HepG2 (cell line): ENCODE data around the gene NOXO1. TPM values are rescaled to one million over a fixed set of nuclear protein-coding genes. Genes with fewer than 3 reads are reported as not detected.

Experiments
- CCDC6 ChIP-seq: sonication (generic); formaldehyde crosslinking; IDR thresholded peaks from 2 replicates; pipeline ENCODE4 v1.8.1; 2022; ENCODE audit warnings: mild to moderate bottlenecking, missing genetic modification reagents, moderate library complexity
- HNF4G ChIP-seq, 2 experiments: sonication (generic) in 1 of 2; formaldehyde crosslinking in 1 of 2; IDR thresholded peaks; 2 replicates each; pipeline versions ENCODE4 v1.4.0 to v1.6.1; 2011 to 2020; ENCODE audit warnings: borderline replicate concordance in 2 of 2, low read depth in 2 of 2, mild to moderate bottlenecking in 2 of 2, low read length in 1 of 2, missing genetic modification reagents in 1 of 2, moderate library complexity in 1 of 2
- MTA1 ChIP-seq: sonication (generic); formaldehyde crosslinking; IDR thresholded peaks from 2 replicates; pipeline ENCODE4 v1.4.0; 2020; ENCODE audit warnings: missing genetic modification reagents, mild to moderate bottlenecking, borderline replicate concordance
- PCBP1 ChIP-seq: fragments of 200-400 bp; formaldehyde crosslinking; IDR thresholded peaks from 2 replicates; pipeline ENCODE4 v1.6.1; 2017; ENCODE audit warnings: mild to moderate bottlenecking, low read depth, low read length, borderline replicate concordance
- PCBP2 ChIP-seq: fragments of 200-400 bp; formaldehyde crosslinking; optimal IDR thresholded peaks from 2 replicates; pipeline ENCODE3; 2018; ENCODE audit warnings: low read length, low read depth; ENCODE audit not compliant: poor library complexity, severe bottlenecking
- POGZ ChIP-seq: sonication (generic); formaldehyde crosslinking; IDR thresholded peaks from 2 replicates; pipeline ENCODE4 v1.4.0; 2020; ENCODE audit warnings: mild to moderate bottlenecking, missing genetic modification reagents
- XRCC5 ChIP-seq: fragments of 200-400 bp; formaldehyde crosslinking; optimal IDR thresholded peaks from 2 replicates; pipeline ENCODE3; 2017; ENCODE audit warnings: mild to moderate bottlenecking, low read length
- ZNF567 ChIP-seq: sonication (generic); formaldehyde crosslinking; IDR thresholded peaks from 2 replicates; pipeline ENCODE4 v1.8.1; 2023; ENCODE audit warnings: mild to moderate bottlenecking, missing genetic modification reagents, borderline replicate concordance
- ZNF570 ChIP-seq: sonication (generic); formaldehyde crosslinking; IDR thresholded peaks from 2 replicates; pipeline ENCODE4 v1.4.0; 2020; ENCODE audit warnings: mild to moderate bottlenecking, missing genetic modification reagents, borderline replicate concordance
- ZNF619 ChIP-seq: sonication (generic); formaldehyde crosslinking; IDR thresholded peaks from 2 replicates; pipeline ENCODE4 v1.4.0; 2020; ENCODE audit warnings: mild to moderate bottlenecking, missing genetic modification reagents
- ZNF652 ChIP-seq: IDR thresholded peaks from 2 replicates; pipeline ENCODE4 v1.6.1; 2016; ENCODE audit warnings: low read depth, borderline replicate concordance
- ZNF788 ChIP-seq: sonication (generic); formaldehyde crosslinking; IDR thresholded peaks from 2 replicates; pipeline ENCODE4 v1.5.0; 2020; ENCODE audit warnings: mild to moderate bottlenecking, missing genetic modification reagents, borderline replicate concordance
- ZNF83 ChIP-seq: sonication (generic); formaldehyde crosslinking; IDR thresholded peaks from 2 replicates; pipeline ENCODE4 v1.4.0; 2020; ENCODE audit warnings: missing genetic modification reagents, mild to moderate bottlenecking, borderline replicate concordance
- ZNF891 ChIP-seq: sonication (generic); formaldehyde crosslinking; IDR thresholded peaks from 2 replicates; pipeline ENCODE4 v1.5.0; 2020; ENCODE audit warnings: mild to moderate bottlenecking, missing genetic modification reagents
- polyA plus RNA-seq, 8 experiments: library from polyadenylated mRNA; depleted of rRNA in 3 of 8; stranded (reverse) in 7 of 8; unstranded in 1 of 8; fragments of >200 nt; fragmentation: Illumina TruSeq in 4 of 8; extraction: Trizol in 4 of 8; gene quantifications; 2 replicates each; pipeline versions ENCODE4 v1.2.1 to v1.2.3, GENCODE V29; 2011 to 2016; ENCODE audit warnings: low read depth in 4 of 8, missing spikeins in 1 of 8, mixed read lengths in 1 of 8; ENCODE audit not compliant: insufficient read depth in 1 of 8
- total RNA-seq, 5 experiments: library from RNA; depleted of rRNA; stranded (reverse); fragments of >200 nt; fragmentation: Illumina TruSeq; extraction: Trizol; gene quantifications; 2 replicates each; pipeline ENCODE4 v1.2.3, GENCODE V29; 2016; ENCODE audit warnings: low read depth in 1 of 5
- TF ChIP-seq, protein P1 (sequence below): sonication (generic); formaldehyde crosslinking; IDR thresholded peaks from 2 replicates; pipeline ENCODE4 v1.9.0; 2022; ENCODE audit warnings: missing genetic modification reagents, mild to moderate bottlenecking, borderline replicate concordance
- TF ChIP-seq, protein P2 (sequence below): sonication (generic); formaldehyde crosslinking; IDR thresholded peaks from 2 replicates; pipeline ENCODE4 v1.9.0; 2021; ENCODE audit warnings: missing genetic modification reagents, borderline replicate concordance
- TF ChIP-seq, protein P3 (sequence below): fragments of 450-650 bp; IDR thresholded peaks from 2 replicates; pipeline ENCODE4 v1.6.1; 2016

NOXO1 gene
- total and polyA plus RNA-seq, 2 of the 13 experiments (the other 11 are each of a cell fraction or from before 2014, with no cell fraction given): 0.69 to 1.4 TPM

DNA sequence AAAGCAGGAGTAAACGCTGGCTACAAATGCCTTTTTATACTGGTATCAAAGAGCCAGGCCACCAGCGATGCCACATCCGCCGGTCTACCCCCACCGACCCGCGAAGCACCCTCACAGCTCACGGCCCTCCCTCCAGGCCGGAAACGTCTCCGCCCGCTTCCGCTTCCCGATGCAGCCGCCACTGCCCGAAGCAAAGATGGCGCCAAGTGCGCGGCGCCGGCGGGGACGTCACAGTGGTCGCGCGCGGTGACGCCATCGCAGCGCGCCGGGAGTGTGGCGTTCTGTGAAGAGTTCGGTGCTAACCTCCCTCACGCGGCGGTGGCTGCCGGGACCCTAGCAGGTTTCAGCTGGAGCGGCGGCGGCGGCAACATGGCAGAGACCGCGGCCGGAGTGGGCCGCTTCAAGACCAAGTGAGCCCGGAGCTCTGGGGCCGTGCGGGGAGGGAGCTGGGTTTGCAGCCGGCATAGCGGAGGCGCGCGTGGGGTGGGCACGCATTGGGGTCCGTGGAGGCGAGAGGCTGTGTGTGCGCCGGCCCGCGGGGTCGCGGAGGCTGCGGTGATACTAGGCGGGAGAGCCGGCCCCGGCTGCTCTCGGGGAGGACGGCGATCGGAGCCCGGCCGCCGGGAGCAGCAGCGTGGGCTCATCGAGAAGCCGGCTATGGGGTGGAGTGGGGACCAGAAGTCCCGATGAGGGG is 9.3 kb downstream of the NOXO1 start, which contains the start of gene TBL3 (continued):
- TF ChIP-seq POGZ: peak; percentile 97
- TF ChIP-seq, protein P1, sequence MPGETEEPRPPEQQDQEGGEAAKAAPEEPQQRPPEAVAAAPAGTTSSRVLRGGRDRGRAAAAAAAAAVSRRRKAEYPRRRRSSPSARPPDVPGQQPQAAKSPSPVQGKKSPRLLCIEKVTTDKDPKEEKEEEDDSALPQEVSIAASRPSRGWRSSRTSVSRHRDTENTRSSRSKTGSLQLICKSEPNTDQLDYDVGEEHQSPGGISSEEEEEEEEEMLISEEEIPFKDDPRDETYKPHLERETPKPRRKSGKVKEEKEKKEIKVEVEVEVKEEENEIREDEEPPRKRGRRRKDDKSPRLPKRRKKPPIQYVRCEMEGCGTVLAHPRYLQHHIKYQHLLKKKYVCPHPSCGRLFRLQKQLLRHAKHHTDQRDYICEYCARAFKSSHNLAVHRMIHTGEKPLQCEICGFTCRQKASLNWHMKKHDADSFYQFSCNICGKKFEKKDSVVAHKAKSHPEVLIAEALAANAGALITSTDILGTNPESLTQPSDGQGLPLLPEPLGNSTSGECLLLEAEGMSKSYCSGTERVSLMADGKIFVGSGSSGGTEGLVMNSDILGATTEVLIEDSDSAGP: peak; percentile 95
- TF ChIP-seq ZNF570 (CRISPR knock-in tag): no peak
- peak; percentile 69 for TF ChIP-seq XRCC5
- TF ChIP-seq ZNF891 (CRISPR knock-in tag): no peak
- TF ChIP-seq, protein P2, sequence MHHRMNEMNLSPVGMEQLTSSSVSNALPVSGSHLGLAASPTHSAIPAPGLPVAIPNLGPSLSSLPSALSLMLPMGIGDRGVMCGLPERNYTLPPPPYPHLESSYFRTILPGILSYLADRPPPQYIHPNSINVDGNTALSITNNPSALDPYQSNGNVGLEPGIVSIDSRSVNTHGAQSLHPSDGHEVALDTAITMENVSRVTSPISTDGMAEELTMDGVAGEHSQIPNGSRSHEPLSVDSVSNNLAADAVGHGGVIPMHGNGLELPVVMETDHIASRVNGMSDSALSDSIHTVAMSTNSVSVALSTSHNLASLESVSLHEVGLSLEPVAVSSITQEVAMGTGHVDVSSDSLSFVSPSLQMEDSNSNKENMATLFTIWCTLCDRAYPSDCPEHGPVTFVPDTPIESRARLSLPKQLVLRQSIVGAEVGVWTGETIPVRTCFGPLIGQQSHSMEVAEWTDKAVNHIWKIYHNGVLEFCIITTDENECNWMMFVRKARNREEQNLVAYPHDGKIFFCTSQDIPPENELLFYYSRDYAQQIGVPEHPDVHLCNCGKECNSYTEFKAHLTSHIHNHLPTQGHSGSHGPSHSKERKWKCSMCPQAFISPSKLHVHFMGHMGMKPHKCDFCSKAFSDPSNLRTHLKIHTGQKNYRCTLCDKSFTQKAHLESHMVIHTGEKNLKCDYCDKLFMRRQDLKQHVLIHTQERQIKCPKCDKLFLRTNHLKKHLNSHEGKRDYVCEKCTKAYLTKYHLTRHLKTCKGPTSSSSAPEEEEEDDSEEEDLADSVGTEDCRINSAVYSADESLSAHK (CRISPR knock-in tag): no peak
- TF ChIP-seq MTA1 (CRISPR knock-in tag): peak; percentile 94
- TF ChIP-seq CCDC6 (CRISPR knock-in tag): 0 out of 2 replicates have a peak, but pooled peaks have one; percentile 50
- no peak for TF ChIP-seq PCBP2
- TF ChIP-seq ZNF567 (CRISPR knock-in tag): peak; percentile 97
- TF ChIP-seq HNF4G (IDR thresholded peaks at IDR 0.05; ENCODE audit: borderline replicate concordance, low read depth, low read length): no peak
- peak; percentile 36; the same call in 1 of the 2 replicates for TF ChIP-seq HNF4G (CRISPR knock-in tag; IDR thresholded peaks at IDR 0.05; ENCODE audit: borderline replicate concordance, low read depth)
- TF ChIP-seq, protein P3, sequence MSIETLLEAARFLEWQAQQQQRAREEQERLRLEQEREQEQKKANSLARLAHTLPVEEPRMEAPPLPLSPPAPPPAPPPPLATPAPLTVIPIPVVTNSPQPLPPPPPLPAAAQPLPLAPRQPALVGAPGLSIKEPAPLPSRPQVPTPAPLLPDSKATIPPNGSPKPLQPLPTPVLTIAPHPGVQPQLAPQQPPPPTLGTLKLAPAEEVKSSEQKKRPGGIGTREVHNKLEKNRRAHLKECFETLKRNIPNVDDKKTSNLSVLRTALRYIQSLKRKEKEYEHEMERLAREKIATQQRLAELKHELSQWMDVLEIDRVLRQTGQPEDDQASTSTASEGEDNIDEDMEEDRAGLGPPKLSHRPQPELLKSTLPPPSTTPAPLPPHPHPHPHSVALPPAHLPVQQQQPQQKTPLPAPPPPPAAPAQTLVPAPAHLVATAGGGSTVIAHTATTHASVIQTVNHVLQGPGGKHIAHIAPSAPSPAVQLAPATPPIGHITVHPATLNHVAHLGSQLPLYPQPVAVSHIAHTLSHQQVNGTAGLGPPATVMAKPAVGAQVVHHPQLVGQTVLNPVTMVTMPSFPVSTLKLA: peak; percentile 54
- TF ChIP-seq ZNF83 (CRISPR knock-in tag): peak; percentile 76; the same call in 1 of the 2 replicates
- no peak; the same call in 1 of the 2 replicates for TF ChIP-seq ZNF619 (CRISPR knock-in tag)
- TF ChIP-seq ZNF788 (CRISPR knock-in tag): peak; percentile 98
- no peak for TF ChIP-seq PCBP1
- TF ChIP-seq ZNF652: no peak
